ENCODE results near the gene HOMER1. TPM values are rescaled to one million over a fixed set of nuclear protein-coding genes. Genes with fewer than 3 reads are reported as not detected.

The HOMER1 gene
- polyA plus RNA-seq, 1 donor from 2014 or later: 30.6 TPM

DNA sequence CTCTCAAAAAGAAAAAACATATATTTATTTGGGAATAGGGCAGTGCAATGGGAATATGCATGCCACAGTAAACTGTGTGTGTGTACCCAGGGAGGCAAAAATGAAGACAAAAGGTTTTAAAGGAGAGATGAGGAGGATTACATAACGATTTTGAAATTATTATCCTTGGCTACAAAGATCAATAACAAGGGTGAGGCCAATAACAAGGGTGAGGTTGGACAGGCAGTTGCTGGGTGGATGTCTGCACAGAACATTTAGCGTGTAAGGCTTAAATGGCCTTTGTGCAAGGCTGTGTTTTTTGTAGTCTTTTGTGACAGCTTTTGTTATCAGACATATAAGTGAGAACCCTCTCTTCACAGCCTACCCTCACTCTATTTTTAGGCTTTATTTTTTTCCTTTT is 164.1 kb downstream of the HOMER1 start:
- no peak overlapping the region for H3K9ac ChIP-seq (ENCODE audit: low read length)
- H2AFZ ChIP-seq (ENCODE audit: low read depth, low read length): no peak overlapping the region
- H3K9me2 ChIP-seq (ENCODE audit: insufficient read depth, low read length): no peaks in the 10 kb centered on the region
- H4K20me1 ChIP-seq (ENCODE audit: insufficient read depth): no peaks in the 10 kb centered on the region
- H3K79me2 ChIP-seq (replicated peaks; ENCODE audit: insufficient read depth, low read length): no peaks in the 10 kb centered on the region
- TF ChIP-seq POLR2AphosphoS5 (IDR thresholded peaks at IDR 0.05) (no peak), REST (IDR thresholded peaks at IDR 0.05; ENCODE audit: borderline replicate concordance) (no peak), TAF1 (IDR thresholded peaks at IDR 0.05; ENCODE audit: low read depth) (no peak), EZH2 (IDR thresholded peaks at IDR 0.05; ENCODE audit: borderline replicate concordance, insufficient read depth, low read length, poor library complexity, severe bottlenecking) (no peak), SMC3 (conservative IDR thresholded peaks at IDR 0.05; ENCODE audit: poor library complexity) (no peak), EP300 (conservative IDR thresholded peaks at IDR 0.05; ENCODE audit: poor library complexity, severe bottlenecking) (no peak), MXI1 (conservative IDR thresholded peaks at IDR 0.05; ENCODE audit: poor library complexity, severe bottlenecking) (no peak), CTCF (IDR thresholded peaks at IDR 0.05; ENCODE audit: poor library complexity, severe bottlenecking) (no peak), RAD21 (conservative IDR thresholded peaks at IDR 0.05) (no peak)
- H3K36me3 ChIP-seq (ENCODE audit: insufficient read depth, low read length): no peaks in the 10 kb centered on the region
- H3K27ac ChIP-seq (ENCODE audit: low read length): no peak overlapping the region
- H3K27me3 ChIP-seq (ENCODE audit: insufficient read depth, low read depth, low read length): no peaks in the 10 kb centered on the region
- no peaks in the 10 kb centered on the region for H3K9me3 ChIP-seq (ENCODE audit: low read length)
- no peak overlapping the region for H3K4me3 ChIP-seq (ENCODE audit: low read length)
- H3F3A ChIP-seq (ENCODE audit: insufficient read depth, low read length, poor library complexity, severe bottlenecking): no peaks in the 10 kb centered on the region
- no peak overlapping the region for H3K4me2 ChIP-seq (ENCODE audit: low read length)

- H3K27ac ChIP-seq (ENCODE audit: low read length): no peak overlapping the region
- H2AFZ ChIP-seq (ENCODE audit: low read depth, low read length): no peak overlapping the region
- no peaks in the 10 kb centered on the region for H3K36me3 ChIP-seq (ENCODE audit: insufficient read depth, low read length)
- no peaks in the 10 kb centered on the region for H3K27me3 ChIP-seq (ENCODE audit: insufficient read depth, low read depth, low read length)
- no peaks in the 10 kb centered on the region for H3K9me2 ChIP-seq (ENCODE audit: insufficient read depth, low read length)
- H3K4me3 ChIP-seq (ENCODE audit: low read length): no peak overlapping the region
- TF ChIP-seq POLR2AphosphoS5 (IDR thresholded peaks at IDR 0.05): no peak
- TF ChIP-seq RAD21 (conservative IDR thresholded peaks at IDR 0.05): no peak
- TF ChIP-seq SMC3 (conservative IDR thresholded peaks at IDR 0.05; ENCODE audit: poor library complexity): no peak
- TF ChIP-seq MXI1 (conservative IDR thresholded peaks at IDR 0.05; ENCODE audit: poor library complexity, severe bottlenecking): no peak
- TF ChIP-seq TAF1 (IDR thresholded peaks at IDR 0.05; ENCODE audit: low read depth): no peak
- TF ChIP-seq EP300 (conservative IDR thresholded peaks at IDR 0.05; ENCODE audit: poor library complexity, severe bottlenecking): no peak
- no peak for TF ChIP-seq REST (IDR thresholded peaks at IDR 0.05; ENCODE audit: borderline replicate concordance)
- TF ChIP-seq EZH2 (IDR thresholded peaks at IDR 0.05; ENCODE audit: borderline replicate concordance, insufficient read depth, low read length, poor library complexity, severe bottlenecking): no peak
- H3K4me2 ChIP-seq (ENCODE audit: low read length): no peak overlapping the region
- no peaks in the 10 kb centered on the region for H3K9me3 ChIP-seq (ENCODE audit: low read length)
- H4K20me1 ChIP-seq (ENCODE audit: insufficient read depth): no peaks in the 10 kb centered on the region
- no peaks in the 10 kb centered on the region for H3K79me2 ChIP-seq (replicated peaks; ENCODE audit: insufficient read depth, low read length)
- no peaks in the 10 kb centered on the region for H3F3A ChIP-seq (ENCODE audit: insufficient read depth, low read length, poor library complexity, severe bottlenecking)
- H3K9ac ChIP-seq (ENCODE audit: low read length): no peak overlapping the region
These were observed 164.9 kb downstream of the HOMER1 start for GRCh38 chr5:79349047-79349446.

Data from neural cell (in vitro differentiated cells).